NCI-H460 (cell line): ENCODE results near the gene PRRT2. TPM values are rescaled to one million over a fixed set of nuclear protein-coding genes. Genes with fewer than 3 reads are reported as not detected.
"Not testable (repeated sequence)": the region's sequence is repeated elsewhere in the genome, so short reads cannot be mapped to it uniquely, and the experiment has no call there.

Experiments
- DNase-seq: peaks from one replicate; pipeline ENCODE4 v3.0.0-alpha.2; 2016; ENCODE audit warnings: low read depth; ENCODE audit errors: extremely low read depth
- polyA plus RNA-seq: library from polyadenylated mRNA; depleted of rRNA; stranded (reverse); fragments of >200 nt; gene quantifications from 2 replicates; pipeline ENCODE4 v1.2.3, GENCODE V29; 2014; cell fraction: nucleus; rRNA removed
- total RNA-seq: library from RNA; depleted of rRNA; stranded (reverse); fragments of >200 nt; shearing (Covaris generic); gene quantifications from 2 replicates; pipeline ENCODE4 v1.2.3, GENCODE V29; 2014; rRNA removed

PRRT2 gene
- 0.20 and 0.22 TPM in 2 replicates for total RNA-seq
- polyA plus RNA-seq, result 0.70 TPM in 1 of 2 replicates, not detected in the other

- DNase-seq, result no peak
These were observed at the start of gene PRRT2 for GRCh38 chr16:29811896-29812665. Gene PRRT2, plus strand, starts transcription at chr16:29812193. Its CDS starts 862 bp downstream, at chr16:29813055.

DNA sequence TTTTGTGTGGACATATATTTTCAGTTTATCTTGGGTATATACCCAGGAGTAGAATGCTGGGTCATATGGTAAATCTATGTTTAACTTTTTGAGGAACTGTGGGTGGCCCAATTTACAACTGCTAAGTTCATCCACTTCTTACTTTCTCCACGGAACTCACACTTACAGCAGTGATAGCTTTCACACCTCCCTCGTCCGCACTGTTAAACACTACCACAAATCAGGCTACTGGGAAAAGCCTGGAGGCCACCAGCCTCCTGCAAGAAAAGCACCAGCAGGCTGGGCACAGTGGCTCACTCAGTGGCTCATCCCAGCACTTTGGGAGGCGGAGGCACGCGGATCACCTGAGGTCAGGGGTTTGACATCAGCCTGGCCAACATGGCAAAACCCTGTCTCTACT, 48.7 kb upstream of the PRRT2 start:
- DNase-seq, result no peak

- no peak for DNase-seq
These were observed 46.6 kb upstream of the PRRT2 start for GRCh38 chr16:29765167-29766032.

GRCh38 chr16:29766571-29766970, 45.4 kb upstream of the PRRT2 start:
- DNase-seq, result no peak

DNA sequence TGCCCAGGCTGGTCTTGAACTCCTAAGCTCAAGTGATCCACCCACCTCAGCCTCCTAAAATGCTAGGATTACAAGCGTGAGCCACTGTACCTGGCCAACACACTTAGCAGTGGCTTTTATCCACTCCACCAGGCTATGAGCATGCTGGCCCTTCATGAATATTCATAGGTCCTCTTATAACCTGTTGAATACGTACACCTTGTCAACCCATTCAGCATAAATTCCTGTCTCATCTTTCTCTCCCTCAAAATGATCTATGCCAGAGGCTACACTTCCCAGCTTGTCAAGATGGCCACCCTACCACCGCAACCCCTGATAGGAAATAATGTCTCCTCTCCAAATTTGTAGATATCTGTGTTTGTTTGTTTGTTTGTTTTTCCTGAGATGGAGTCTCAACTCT, 44.9 kb upstream of the PRRT2 start:
- no peak for DNase-seq

- DNase-seq, result no peak
These were observed 42.5 kb upstream of the PRRT2 start for GRCh38 chr16:29769507-29769906.

- DNase-seq, result no peak
These were observed 41.6 kb upstream of the PRRT2 start for GRCh38 chr16:29770250-29770929.

- not testable (repeated sequence) for DNase-seq
These were observed 39.7 kb upstream of the PRRT2 start for GRCh38 chr16:29772330-29772729.

DNA sequence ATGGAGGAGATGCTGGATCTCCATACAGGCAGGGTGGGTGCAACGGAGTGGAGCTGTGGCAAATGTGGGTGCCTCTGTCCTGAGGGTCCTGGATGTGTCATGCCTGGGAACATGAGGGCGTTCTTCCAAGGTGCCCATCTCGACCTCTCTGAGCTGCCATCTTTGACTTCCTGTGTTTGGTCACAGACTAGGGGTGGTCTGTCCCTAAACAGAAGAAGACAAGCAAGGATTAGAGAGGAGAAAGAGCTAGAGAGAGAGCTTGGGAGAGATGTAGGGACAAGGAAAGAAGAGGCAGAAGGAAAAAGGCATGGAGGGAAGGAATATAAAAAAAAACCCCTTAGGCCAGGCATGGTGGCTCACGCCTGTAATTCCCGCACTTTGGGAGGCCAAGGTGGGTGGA, 37.3 kb upstream of the PRRT2 start:
- no peak for DNase-seq

DNA sequence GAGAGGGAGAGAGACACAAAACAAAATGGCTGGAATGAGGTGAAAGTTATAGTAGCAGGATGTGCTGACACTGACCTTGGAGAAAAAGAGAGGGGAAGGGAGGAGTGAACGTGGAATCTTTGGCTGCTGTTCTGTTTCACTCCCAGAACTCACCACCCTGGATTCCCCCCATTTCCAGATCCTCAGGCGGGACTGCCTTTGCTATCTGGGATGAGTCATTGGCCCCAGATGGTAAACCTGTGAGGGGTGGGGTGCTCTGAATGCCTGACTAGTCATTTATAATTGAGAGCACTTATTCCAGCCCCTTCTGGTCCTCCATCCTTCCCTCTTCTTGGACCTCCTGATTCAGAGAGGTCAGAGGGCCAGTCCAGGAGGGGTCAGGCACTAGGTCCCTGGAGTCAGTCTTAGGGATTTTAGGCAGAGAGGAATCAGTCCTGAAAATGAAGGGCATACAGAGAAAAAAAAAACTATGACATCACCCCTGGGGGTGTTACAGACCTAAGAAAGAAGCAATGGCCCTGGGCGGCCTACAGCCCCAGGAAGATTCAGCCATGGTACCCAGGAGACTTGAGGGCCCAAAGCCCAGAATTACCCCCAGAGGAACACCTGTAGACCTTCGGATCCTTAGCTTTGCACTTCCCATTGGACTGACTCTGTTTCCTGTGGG, 36.1 kb upstream of the PRRT2 start:
- no peak for DNase-seq

DNA sequence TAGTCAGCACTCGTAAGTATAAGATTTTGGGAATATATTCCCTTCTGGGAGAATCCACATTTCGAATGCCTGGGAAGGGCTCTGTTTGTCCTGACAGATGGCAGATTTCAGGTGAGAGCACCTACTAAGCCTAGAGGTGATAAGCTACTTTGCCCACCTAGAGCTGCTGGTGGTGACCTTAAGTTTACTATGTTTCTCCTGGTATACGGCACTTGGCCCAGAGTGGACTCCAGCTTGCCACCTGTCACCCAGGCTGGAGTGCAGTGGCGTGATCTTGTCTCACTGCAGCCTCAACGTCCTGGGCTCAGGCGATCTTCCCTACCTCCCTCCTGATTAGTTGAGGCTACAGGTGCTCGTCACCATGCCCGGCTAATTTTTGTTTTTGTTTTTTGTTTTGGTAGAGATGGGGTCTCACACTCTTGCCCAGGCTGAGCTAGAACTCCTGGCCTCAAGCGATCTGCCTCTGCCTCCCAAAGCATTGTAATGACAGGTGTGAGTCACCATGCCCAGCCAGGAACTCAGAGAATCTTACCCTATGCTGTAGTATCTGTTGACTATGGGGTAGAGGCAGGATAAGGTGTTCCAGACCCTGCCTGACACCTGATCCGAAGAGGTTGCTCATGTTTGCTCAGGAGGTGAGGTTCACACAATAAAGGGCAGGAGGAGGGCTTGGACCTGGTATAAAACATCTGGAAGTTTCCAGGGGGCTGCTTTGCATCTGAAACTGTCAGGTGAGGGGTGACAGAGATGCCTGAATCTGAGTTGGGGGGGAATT, 34.2 kb upstream of the PRRT2 start, which contains the start of gene ZG16:
TSS of gene ZG16 (plus strand) at position 681 of the 775 bp plus-strand sequence. CDS start 1,011 bp downstream, outside the sequence.
- DNase-seq, result no peak

DNA sequence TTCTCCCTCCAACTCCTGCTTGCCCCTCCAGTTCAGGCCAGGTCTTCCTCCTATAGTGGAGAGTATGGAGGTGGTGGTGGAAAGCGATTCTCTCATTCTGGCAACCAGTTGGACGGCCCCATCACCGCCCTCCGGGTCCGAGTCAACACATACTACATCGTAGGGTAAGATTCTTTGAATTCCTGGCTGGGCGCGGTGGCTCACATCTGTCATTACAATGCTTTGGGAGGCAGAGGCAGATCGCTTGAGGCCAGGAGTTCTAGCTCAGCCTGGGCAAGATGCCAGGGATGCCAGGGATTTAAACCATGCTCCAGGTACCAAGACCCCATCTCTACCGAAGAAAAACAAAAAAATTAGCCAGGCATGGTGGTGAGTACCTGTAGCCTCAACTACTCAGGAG, 32.5 kb upstream of the PRRT2 start:
- no peak for DNase-seq

DNA sequence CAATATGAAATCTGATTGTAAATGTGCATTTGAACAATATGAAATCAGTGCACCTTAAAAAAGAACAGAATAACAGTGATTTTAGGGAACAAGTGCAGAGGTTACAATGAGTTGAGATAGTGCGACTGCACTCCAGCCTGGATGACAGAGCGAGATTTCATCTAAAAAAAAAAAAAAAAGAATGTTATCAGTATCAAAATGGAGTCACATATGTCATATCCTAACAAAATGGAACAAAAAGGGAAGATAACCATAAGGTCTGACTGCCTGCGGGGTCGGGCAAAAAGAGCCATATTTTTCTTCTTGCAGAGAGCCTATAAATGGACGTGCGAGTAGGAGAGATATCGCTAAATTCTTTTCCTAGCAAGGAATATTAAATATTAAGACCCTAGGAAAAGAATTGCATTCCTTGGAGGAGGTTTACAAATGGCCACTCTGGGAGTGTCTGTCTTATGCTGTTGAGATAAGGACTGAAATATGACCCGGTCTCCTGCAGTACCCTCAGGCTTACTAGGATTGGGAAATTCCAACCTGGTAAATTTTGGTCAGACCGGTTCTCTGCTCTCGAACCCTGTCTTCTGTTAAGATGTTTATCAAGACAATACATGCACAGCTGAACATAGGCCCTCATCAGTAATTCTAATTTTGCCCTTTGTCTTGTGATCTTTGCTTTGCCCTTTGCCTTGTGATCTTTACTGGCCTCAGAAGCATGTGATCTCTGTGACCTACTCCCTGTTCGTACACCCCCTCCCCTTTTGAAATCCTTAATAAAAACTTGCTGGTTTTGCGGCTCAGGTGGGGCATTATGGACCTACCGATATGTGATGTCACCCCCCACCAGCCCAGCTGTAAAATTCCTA, 28.7 kb upstream of the PRRT2 start:
- not testable (repeated sequence) for DNase-seq

GRCh38 chr16:29784157-29784556, 27.8 kb upstream of the PRRT2 start:
- no peak for DNase-seq

DNA sequence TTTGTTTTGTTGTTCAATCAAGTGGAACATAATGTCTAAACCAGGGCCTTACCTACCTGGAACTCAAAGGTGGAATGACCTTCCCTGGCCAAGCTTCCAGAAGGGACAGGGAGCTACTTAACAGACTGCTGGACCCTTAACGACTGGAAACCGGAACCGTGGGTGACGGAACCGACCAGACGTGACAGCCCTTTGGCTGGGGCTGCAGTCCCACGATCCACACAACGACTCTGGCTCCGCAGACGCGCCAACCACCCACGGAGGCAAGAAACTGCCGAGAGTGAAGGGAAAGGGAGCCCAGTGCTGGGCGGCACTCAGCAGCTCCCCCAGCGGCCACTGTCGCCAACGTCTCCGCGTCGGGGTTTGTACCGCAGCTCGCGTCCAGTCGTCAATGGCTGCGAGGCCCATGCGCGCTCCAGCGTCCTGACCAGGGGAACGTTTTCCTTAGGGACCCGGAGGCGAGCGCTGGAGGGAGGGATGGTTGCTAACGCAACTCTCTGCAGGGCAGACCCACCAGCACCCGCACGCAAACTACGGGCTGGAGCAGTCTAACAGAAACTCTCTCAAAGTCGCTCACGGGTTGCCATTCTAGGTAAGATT, 27.0 kb upstream of the PRRT2 start:
- no peak for DNase-seq

DNA sequence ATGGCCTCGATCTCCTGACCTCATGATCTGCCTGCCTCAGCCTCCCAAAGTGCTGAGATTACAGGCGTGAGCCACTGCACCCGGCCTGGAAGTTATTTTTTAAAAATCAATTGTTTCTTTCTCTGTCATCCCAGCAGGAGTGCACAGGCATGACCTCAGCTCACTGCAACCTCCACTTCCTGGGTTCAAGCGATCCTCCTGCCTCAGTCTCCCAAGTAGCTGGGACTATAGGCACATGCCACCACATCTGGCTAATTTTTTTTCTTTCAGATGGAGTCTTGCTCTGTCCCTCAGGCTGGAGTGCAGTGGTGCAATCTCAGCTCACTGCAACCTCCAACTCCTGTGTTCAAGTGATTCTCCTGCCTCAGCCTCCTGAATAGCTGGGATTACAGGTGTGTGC, 24.8 kb upstream of the PRRT2 start:
- DNase-seq, result not testable (repeated sequence)

DNA sequence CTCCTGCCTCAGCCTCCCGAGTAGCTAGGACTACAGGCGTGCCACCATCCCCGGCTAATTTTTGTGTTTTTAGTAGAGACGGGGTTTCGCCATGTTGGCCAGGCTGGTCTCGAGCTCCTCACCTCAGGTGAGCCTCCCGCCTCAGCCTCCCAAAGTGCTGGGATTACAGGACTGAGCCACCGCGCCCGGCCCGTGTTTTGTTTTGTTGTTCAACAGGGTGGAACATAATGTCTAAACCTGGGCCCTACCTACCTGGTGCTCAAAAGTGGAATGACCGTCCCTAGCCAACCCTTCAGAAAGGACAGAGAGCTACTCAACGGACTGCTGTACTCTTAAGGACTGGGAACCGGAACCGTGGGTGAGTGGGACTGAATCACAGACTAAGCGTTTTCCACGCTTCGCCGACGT, 22.2 kb upstream of the PRRT2 start:
- no peak for DNase-seq
